HG02588 (cell line): ENCODE measurements around the gene NOP14.
A peak's percentile ranks its signal among the peaks of the same experiment; 100 is the strongest.
"Not testable (repeated sequence)": the region's sequence is repeated elsewhere in the genome, so short reads cannot be mapped to it uniquely, and the experiment has no call there.

Source experiments
- ATAC-seq: cut with Tn5 transposase; IDR thresholded peaks from one replicate; pipeline ENCODE4 v1.9.1; 2021; ENCODE audit warnings: mild to moderate bottlenecking, moderate library complexity; ENCODE audit not compliant: unreplicated experiment

Gene NOP14

DNA sequence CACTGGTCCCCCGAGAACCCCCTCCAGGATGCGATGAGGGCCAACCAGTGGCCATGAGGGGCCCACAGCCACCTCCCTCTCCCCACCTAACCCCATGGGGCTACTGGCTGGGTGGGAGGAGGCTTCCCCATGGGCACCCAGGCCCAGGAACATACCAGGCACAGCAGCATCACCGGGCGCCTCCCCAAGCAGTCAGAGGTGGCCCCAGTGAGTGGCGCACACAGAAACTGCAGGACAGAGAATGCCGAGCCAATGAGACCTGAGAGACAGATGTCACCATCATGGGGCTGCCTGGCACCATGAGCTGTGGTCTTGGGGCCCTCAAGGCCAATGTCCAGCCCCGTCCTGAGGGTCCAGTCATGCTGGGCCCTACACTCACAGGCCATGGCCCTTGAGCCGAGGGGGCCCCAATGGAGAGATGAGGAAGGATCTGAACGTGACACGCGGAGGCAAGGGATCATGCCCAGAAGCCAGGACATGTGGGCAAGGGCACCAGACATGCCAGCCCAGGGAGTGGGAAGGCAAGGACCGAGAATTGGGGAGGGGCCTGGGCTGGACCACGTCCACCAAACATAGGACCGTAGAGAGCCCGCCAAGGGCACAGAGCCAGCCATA is 30.1 kb downstream of the NOP14 start:
- ATAC-seq, result no peak

DNA sequence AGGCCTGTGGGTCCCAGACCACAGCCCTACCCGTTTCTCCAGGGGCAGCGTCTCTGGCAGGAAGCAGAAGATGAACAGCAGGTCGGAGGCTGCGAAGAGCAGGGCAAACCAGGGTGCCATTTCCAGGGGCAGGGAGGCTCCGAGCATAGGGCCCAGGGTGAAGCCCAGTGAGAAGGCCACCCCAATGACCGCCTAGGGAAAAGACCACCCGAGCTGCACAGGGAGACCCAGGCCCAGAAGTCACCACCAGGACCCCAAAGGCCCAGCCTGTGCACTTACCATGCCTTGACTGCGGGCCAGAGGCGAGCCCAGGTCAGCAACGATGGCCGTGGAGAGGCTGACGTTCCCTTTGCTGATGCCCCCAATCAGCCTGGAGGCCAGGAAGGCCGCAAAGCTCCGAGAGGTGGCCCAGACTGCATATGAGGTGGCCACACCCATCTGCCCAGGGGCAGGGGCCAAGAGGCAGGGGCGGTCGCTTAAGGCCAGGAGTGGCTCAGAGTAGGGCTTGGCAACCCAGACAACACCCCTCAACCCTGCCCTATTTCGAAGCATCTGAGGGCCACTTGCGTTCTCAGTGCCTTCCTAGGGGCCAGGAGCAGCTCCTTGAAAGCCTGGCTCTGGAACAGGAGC is 30.8 kb downstream of the NOP14 start:
- ATAC-seq, result no peak

DNA sequence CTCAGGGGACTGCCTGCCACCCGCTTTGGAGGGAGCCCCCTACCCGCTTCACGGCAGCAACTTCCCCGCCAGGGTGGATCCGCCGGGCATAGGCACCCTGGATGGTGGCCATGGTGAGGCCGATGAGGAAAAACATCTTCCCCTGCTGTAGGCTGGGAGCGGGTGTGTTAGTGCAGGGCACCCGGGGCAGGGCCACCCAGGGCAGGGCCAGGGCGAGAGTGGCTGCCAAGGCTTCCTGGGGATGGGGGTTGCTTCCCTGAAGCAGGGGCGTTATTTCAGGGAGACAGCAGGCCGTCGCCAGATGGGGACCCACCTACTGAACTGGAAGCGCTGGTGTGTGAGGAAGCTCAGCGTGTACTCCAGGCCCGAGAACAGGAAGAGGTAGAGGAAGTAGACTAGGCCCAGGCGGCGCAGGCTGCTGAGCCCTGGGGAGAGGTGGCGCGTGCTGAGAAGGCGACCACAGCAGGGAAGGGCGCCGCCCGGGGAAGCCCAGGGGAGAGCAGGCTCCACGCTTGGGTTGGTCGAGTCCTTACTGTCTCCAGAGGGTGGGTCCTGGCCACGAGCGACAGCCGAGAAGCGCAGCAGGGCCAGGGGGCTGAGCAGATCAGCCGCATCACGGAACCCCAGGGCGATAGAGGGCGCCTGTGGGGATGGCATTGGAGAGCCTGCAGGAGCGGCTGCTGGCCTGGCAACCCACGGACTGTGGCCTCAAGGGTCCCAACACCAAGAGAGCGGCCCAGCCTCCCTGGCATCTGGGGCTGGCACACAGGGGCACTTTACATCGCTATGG is 31.5 kb downstream of the NOP14 start:
- ATAC-seq, result peak; percentile 28

DNA sequence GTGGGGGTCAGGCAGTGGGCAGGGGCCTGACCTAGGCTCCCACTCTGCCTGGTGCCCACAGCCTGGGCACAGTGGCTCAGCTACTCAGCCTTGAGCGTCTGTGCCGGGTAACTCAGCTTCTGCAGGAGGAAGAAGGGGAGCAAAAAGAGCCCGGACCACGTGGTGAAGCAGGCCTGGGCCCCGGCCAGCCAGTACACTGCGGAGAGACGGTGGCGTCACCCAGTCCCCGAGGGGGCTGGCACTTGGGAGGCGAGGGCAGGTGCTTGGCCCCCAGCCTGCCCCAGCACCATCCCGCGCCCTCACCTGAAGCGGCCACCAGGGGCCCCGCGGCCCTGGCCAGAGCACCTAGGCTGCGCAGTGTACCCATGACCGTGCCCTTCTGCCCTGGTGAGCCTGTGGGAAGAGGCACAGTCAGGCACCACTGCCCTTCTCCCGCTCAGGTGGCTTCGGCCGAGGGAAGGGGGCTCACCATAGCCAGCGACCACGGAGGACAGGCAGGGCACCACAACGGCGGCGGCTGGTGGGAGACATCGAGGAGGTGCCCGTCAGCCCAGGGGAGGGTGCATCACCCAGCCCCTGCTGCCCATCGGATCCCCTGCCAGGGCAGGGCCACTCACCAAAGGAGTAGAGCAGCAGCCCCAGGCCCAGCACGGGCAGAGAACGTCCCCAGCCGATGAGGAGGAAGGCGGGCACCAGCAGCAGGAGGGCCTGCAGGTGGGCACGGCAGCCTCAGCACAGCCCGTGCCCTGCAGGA is 32.3 kb downstream of the NOP14 start:
- ATAC-seq, result no peak

DNA sequence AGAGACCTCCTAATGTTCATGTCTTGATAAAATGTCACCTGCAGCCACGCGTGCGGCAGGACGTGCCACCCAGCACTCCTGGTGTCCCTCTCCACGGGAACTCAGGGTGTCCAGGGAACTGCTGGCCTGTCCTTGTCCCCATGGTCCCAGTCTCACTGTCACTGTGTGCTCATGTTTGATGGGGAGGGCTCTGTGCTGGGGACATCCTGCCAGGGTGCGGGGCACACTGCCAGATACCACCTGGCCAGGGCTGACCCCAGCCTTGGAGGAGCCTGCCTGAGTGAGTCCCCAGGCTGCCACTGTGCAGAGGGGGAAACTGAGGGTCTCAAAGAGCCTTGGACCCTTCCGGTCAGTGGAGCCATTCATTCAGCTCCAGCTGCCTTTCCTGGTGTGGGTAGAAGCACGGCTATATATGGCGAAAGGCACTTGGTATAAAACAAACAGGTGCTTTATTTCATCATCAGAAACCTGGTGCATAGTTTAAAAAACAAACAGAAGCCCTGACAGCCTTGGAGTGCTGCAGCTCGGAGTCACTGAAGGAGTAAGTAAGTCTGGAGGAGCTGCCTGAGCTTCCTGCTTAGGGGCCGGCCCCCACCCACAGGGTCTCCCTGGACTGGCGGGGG is 33.0 kb downstream of the NOP14 start:
- ATAC-seq, result no peak

DNA sequence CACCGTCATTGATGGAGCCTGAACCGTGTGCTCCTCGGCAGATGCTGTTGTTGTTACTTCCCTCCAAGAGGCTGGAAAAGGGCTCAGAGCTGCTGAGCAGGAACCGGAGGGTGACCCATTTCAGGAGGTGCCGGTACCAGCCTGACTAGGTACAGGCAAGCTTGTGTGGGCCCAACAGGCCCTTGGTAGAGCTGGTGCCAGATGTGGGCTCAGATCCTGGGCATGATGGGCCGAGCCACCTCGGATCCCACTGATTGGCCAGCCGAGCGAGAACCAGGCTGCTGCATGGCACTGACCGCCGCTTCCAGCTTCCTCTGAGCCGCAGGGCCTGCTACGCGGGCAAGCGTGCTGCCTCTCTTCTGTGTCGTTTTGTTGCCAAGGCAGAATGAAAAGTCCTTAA is 33.7 kb downstream of the NOP14 start:
- no peak for ATAC-seq

DNA sequence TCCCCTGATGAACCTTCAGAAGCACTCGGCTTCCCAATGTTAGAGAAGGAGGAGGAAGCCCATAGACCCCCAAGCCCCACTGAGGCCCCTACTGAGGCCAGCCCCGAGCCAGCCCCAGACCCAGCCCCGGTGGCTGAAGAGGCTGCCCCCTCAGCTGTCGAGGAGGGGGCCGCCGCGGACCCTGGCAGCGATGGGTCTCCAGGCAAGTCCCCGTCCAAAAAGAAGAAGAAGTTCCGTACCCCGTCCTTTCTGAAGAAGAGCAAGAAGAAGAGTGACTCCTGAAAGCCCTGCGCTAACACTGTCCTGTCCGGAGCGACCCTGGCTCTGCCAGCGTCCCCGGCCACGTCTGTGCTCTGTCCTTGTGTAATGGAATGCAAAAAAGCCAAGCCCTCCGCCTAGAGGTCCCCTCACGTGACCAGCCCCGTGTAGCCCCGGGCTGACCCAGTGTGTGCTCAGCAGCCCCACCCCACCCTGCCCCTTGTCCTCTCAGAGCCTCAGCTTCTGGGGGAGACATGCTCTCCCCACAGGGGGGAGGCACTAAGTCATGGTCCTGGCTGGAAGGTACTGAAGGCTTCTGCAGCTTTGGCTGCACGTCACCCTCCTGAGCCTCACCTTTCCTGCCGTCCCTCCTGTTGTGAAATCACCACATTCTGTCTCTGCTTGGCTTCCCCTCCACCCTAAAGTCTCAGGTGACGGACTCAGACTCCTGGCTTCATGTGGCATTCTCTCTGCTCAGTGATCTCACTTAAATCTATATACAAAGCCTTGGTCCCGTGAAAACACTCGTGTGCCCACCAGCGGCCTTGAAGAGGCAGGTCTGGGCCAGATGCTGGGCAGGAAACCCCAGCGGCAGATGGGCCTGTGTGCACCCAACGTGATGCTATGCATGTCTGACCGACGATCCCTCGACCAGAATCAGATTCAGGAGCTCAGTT is 34.7 kb downstream of the NOP14 start:
- ATAC-seq, result no peak

DNA sequence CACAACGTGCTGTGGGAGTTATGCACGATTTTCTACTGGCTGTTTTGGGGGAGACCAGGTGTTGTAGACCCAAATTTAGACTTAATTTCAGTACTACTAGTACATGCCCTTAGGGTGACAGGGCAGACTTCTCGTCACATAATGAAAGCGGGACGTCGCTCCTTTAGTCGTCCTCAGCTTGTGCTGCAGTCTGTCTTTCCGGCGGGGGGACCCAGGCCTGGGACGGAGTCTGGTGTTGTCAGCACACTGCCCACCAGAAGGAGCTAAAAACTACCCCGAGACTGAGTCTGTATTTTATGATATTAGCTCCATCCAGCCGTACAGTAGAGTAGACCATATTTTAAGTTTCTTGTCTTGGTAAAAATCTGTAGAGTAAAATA is 35.5 kb downstream of the NOP14 start:
- ATAC-seq, result no peak

DNA sequence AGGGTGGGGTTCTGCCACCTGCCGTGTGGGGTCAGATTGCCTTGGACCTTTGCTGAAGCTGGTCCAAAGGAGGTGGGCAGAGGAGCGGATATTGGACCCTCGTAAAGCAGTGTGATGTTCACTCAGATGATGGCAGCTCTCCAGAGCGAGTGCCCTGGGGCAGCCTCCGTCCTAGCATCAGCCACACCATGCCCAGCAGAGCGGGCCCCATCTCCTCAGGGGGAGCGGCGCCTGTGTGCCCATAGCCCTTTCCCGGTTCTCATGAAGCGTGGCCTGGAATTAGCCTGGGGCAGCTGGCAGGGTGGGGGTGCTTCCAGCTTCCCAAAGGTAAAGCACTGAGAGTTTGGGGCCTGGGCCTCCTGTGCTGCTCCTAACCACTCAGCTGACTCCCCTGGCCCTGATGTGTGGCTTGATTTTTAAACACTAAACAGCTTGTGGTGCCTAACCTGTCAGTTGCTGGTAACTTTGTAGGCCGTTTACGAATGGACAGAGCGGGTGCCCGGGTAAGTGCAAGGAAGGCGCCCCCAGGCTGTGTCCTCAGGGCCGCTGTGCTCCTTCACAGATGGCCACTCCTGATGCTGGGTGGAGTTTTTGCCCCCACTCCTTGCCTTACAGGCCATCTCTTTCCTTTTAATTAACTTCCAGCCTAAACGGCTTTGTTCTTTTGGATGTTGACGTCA is 36.0 kb downstream of the NOP14 start:
- ATAC-seq, result no peak

DNA sequence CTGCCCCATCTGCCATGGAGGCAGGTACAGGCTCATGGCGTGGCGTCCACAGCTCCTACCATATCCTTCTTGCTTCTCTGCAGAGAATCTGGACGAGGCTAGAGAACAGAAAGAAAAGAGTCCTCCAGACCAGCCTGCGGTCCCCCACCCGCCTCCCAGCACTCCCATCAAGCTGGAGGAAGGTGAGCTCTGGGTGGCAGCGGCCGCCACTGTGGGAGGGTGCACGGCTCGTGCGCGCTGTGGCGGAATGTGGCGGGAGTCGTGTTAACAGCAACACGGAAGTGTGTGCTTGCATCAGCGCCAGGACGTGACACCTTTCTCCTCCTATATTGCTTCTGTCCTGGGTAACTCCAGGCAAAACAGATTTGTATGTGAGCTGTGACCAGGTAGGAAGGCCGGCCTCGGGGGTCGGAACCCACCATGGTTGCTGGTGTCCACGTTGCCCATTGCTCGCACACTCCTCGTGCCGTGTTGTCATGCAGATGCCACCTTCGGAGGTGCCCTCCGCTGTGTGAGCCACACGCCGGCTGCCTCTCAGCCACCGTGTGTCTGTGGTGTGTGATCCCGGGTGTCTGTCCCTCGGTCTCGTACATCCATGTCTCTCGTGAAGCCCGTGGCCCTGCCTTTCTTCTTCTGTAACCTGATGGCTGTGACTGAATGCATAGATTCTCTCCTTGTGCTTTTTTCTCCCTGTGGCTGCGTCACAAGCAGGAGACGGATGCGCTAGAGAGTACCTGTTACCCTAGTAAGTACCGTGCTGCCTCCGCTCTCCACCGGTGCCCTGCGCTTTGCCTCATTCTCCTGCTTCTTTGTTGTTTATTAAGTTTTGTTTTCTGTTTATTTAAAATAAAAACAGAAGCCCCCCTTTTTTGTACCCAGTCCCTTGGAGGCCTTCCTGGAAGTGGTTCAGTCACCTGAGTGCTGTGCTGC is 37.0 kb downstream of the NOP14 start:
- no peak for ATAC-seq

DNA sequence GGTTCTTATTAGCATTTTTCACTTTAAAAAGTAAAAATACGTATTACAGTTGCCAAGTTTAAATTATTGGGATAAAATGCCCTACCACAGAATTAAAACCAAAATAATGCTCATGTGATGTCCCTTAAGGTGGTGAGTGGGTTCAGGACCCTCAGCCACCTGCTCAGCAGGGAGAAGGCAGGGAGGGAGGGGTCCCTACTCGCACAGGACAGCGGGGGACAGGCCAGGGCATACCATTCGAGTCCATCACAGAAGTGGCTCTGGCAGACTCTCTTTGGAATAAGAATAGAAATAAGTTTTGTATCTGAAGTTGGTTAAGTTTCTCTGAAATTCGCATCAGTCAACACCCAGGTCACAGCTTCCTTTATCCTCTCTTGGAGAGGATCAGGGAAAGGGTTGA is 37.7 kb downstream of the NOP14 start:
- ATAC-seq, result no peak

DNA sequence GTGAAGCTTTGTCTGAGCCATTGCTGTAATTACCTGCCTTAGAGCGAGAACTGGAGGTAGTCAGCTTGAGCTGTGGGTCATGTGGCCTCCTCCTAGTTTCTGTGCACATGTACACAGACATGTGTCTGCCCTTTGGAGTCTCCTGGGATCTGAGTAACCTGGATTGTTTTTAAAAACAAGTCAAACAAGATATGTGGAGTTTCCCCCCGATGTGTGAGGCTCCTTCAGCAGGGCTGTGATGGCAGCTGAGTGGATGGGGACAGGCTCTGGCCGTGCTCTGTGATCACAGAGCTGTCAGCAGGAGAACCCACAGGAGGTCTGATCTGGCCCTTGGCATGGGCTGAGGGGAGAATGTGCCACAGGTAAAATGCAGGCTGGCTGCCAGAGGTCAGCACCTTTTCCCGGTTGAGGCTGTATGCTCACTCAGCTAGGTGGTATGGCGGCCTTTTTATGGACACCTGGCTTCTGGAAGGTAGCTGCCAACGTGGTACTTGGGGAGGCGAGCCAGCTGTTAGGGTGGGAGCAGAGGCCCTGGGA is 38.4 kb downstream of the NOP14 start:
- ATAC-seq, result no peak

DNA sequence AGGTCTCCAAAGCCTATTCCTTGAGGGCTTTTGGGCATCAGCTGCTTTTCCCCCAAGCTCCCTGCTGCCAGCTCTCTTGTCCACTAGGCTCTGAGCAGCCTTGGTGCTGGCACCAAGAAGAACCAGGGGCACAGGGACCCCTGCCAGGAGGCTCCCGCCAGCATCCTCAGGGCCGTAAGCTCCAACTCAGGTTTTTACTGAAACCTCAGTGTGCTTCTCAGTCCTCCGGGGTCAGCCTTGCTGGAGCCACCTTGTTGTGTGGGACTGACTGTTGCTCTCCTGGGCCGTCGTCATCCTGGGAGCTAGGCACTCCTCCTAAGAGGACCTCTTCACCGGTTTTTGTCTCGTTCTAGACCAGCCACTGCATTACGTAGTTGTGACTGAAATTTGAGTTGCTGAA is 38.9 kb downstream of the NOP14 start:
- no peak for ATAC-seq

DNA sequence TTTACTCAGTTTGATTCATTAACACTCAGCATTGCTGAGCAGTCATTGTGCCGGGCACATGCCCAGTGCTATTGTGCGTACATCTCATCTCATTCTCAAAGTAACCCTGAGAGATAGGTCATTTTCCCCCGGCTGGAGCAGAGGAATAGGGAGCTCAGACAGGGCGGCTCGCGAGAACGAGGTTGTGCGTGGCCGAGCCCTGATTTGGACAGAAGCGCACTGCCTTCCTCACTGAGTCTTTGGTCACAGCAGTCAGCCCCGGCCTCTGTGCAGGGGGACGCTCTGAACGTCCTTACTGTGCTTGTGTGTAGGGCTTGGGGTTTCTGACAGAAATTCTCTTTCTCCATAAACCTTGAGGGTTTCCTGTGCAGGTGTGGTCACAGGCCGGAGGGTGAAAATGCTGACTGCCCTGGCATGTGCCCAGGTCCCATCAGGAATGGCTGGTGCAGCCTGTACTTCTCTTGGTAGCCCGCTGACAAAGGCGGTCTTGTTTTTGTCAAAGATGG is 39.5 kb downstream of the NOP14 start:
- no peak for ATAC-seq

DNA sequence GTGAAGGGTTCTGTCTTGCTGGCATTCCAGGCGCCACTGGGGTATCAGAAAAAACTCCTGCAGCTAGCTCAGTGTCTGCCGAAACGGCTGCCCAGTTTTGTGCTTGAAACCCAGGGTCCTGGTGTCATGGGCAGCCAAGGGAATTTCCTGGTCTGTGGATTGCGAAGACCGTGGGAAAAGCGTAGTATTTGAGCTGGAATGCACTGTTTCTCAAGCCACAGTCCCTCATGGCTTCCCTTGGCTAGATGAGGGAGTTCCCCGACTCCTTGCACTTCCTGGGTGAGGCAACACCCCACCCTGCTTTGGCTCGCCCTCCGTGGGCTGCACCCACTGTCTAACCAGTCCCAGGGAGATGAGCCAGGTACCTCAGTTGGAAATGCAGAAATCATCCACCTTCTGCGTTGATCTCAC is 40.1 kb downstream of the NOP14 start:
- ATAC-seq, result no peak

DNA sequence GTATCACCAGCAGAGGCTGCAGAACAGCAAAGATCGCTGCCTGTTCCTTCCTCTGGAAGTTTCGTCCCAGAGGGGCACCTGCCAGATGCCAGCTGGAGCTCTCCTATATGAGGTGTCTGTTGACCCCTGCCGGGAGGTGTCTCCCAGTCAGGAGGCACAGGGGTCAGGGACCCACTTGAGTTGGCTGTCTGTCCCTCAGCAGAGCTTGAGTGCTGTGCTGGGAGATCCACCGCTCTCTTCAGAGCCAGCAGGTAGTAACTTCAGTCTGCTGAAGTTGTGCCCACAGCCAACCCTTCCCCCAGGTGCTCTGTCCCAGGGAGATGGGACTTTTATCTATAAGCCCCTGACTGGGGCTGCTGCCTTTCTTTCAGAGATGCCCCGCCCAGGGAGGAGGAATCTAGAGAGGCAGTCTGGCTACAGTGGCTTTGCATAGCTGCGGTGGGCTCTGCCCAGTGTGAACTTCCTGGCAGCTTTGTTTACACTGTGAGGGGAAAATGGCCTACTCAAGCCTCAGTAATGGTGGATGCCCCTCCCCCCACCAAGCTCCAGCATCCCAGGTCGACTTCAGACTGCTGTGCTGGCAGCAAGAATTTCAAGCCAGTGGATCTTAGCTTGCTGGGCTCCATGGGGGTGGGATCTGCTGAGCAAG is 40.6 kb downstream of the NOP14 start:
- not testable (repeated sequence) for ATAC-seq

DNA sequence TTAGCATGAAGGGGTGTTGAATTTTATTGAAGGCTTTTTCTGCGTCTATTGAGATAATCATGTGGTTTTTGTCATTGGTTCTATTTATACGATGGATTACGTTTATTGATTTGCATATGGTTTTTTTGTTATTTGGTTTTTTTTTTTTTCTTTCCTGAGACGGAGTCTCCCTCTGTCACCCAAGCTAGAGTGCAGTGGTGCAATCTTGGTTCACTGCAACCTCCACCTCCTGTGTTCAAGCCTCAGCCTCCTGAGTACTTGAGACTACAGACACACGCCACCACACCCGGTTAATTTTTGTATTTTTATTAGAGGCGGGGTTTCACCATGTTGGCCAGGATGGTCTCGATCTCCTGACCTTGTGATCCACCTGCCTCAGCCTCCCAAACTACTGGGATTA is 44.5 kb downstream of the NOP14 start:
- ATAC-seq, result not testable (repeated sequence)
